GM06990 (cell line): ENCODE data around the gene GFI1B.
A peak's percentile ranks its signal among the peaks of the same experiment; 100 is the strongest.
"Not testable (repeated sequence)": the region's sequence is repeated elsewhere in the genome, so short reads cannot be mapped to it uniquely, and the experiment has no call there.

Source experiments
- DNase-seq: peaks from one replicate; pipeline ENCODE4 v3.0.0-alpha.2; 2011; ENCODE audit not compliant: insufficient read length; ENCODE audit errors: extremely low read depth
- H3K27me3 ChIP-seq: replicated peaks from 2 replicates; pipeline ENCODE4 v1.6.0; 2011; ENCODE audit warnings: low read length; ENCODE audit not compliant: control insufficient read depth, insufficient read depth
- H3K36me3 ChIP-seq: 2 replicates; pipeline ENCODE4 v1.5.1; 2011; ENCODE audit warnings: low read length; ENCODE audit not compliant: control insufficient read depth, insufficient read depth
- H3K4me3 ChIP-seq: replicated peaks from 2 replicates; pipeline ENCODE4 v1.5.1; 2011; ENCODE audit warnings: low read depth, mild to moderate bottlenecking, control low read depth, low read length
- CTCF ChIP-seq: IDR thresholded peaks from 2 replicates; pipeline ENCODE4 v1.5.1; 2011; ENCODE audit warnings: low read length, control low read depth, mild to moderate bottlenecking, inconsistent platforms; ENCODE audit not compliant: insufficient read depth, poor library complexity, severe bottlenecking

The GFI1B gene

GRCh38 chr9:132994410-132995120 is 16.1 kb downstream of the GFI1B start:
- TF ChIP-seq CTCF, result no peak
- H3K36me3 ChIP-seq, result no peaks in the 10 kb centered on the region
- DNase-seq, result peak; percentile 39
- no peaks in the 10 kb centered on the region; the same call in 1 of the 2 replicates for H3K27me3 ChIP-seq
- H3K4me3 ChIP-seq, result no peak overlapping the region

GRCh38 chr9:132995121-132995420 is 16.6 kb downstream of the GFI1B start:
- H3K36me3 ChIP-seq, result no peaks in the 10 kb centered on the region
- TF ChIP-seq CTCF, result no peak
- no peak overlapping the region for H3K4me3 ChIP-seq
- no peaks in the 10 kb centered on the region; the same call in 1 of the 2 replicates for H3K27me3 ChIP-seq
- no peak for DNase-seq

GRCh38 chr9:132995879-132996278 is 17.4 kb downstream of the GFI1B start:
- no peak for TF ChIP-seq CTCF
- H3K4me3 ChIP-seq, result no peak overlapping the region
- no peaks in the 10 kb centered on the region for H3K36me3 ChIP-seq
- H3K27me3 ChIP-seq, result no peaks in the 10 kb centered on the region; the same call in 1 of the 2 replicates
- DNase-seq, result no peak

GRCh38 chr9:132996526-132996925 is 18.0 kb downstream of the GFI1B start:
- DNase-seq, result no peak
- Histone ChIP-seq H3K27me3 (no peaks in the 10 kb centered on the region; the same call in 1 of the 2 replicates), H3K4me3 (no peak overlapping the region), H3K36me3 (no peaks in the 10 kb centered on the region)
- no peak for TF ChIP-seq CTCF

GRCh38 chr9:132997591-132997990 is 19.1 kb downstream of the GFI1B start:
- Histone ChIP-seq H3K27me3 (no peaks in the 10 kb centered on the region; the same call in 1 of the 2 replicates), H3K4me3 (no peak overlapping the region), H3K36me3 (no peaks in the 10 kb centered on the region)
- no peak for DNase-seq
- TF ChIP-seq CTCF, result no peak

- DNase-seq, H3K4me3 ChIP-seq, H3K27me3 ChIP-seq, H3K36me3 ChIP-seq: not testable (repeated sequence)
Measured at GRCh38 chr9:132998221-132998620, 19.7 kb downstream of the GFI1B start.
